Left hindlimb (tissue), 1 donor: ENCODE data around the gene EYS.
"Not testable (repeated sequence)": the region's sequence is repeated elsewhere in the genome, so short reads cannot be mapped to it uniquely, and the experiment has no call there.

Experiments used
- DNase-seq: peaks from one replicate; pipeline ENCODE4 v3.0.0-alpha.2; 2018

The EYS gene

DNA sequence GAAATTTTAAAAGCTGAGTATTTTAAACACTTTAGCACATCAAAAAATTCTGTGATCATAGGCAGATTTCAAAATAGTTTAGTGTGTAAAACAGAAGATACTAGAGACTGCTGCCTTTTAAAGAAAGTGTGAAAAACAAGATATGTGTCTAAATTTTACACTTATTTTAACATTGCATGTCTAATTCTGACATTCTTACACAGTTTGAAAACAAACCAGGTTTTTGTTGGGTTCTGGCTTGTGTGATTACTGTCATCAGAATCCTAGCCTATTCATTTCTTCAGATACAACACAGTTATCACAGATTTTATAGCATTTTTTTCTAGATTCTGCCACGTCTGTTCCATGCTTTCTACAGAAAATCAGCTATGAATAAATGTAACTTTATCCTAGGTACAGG, 257.1 kb downstream of the EYS start:
- DNase-seq, result no peak

GRCh38 chr6:65448866-65449265, 258.2 kb downstream of the EYS start:
- DNase-seq, result no peak

- no peak for DNase-seq
These were observed 270.7 kb downstream of the EYS start for GRCh38 chr6:65436281-65436680.

DNA sequence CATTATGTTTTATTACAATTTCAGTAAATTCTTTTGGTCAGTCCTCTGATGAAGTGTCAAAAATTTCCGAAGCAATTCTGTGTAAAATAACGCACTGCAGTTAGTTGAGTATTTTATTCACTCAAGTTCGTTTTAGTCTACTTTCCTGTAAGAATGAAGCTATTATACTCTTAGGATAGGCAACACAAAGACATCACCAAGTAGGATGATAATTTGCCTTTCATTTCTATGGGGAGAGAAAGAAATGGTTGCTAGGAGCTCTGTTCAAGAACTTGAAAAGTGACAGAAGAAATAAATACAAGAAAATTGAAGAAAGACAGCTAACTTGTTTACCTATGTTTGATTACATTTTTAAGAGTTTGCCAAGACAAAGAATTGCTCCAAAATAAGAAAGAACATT, 290.4 kb downstream of the EYS start:
- no peak for DNase-seq

GRCh38 chr6:65410309-65410708, 296.7 kb downstream of the EYS start:
- DNase-seq, result no peak

DNA sequence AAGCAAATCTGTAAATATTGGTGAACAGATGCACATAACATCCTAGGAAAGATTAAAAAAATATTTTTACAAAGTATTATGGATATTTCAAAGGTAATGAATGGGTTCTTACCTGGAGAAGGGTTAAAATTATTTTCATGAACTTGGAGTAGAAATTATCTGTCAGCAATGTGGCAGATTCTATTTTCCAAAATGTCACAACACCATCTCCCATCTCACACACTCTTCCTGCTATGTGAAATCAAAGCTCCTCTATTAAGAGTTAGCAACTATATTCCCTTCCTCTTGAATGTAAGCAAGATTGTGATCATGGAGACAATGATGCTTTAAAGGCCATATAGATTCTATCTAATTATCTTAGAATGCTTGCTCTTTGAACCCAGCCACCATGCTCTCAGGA, 304.5 kb downstream of the EYS start:
- DNase-seq, result no peak

DNA sequence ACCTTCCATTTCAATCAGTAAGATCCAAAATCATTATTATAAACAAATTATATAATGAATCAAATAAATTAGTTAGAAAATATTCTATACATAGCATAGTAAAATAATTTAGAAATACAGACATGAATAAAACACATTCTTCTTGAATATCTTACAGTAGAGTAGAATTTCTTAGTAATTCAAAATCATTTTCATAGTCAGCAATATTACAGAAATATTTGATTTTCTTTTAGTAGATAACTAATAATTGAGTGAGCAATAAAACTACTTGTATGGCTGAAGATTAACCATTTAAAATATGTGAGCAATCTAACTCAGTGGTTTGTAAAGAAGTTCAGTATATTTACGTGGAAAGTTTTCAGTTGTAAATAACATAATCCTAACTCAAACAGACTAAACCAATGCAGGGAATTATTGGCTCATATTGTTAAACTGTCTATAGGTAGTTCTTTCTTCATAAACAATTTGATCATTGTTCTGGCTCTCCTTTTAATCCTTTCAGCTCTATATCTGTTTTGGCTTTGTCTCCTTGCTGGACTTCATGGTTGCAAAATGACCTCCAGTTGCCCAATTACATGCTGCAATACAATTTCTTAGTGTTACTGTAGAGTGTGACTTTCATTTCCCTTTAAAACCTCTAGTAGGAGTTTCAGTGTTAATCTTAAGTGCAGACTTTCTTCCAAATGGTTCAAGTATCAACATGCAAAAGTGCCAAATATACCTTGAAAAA, 307.5 kb downstream of the EYS start:
- no peak for DNase-seq

DNA sequence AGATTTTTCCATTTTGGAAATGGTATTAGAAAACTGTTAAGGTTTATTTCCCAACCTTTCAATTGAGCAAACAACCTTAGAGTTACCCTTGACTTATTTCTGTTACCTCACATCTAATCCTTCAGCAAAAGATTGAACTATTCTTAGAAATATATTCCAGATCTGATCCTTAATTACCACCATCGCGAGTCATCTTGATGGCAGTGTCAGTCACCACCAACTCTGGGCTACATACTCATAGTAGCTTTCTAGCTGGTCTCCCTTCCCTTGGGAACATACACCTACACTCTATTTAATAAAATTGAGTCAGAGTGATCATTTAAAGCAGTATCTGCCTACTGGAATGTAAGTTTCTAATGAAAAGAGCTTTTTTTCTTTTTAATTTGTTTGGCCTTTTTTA, 308.2 kb downstream of the EYS start:
- no peak for DNase-seq

DNA sequence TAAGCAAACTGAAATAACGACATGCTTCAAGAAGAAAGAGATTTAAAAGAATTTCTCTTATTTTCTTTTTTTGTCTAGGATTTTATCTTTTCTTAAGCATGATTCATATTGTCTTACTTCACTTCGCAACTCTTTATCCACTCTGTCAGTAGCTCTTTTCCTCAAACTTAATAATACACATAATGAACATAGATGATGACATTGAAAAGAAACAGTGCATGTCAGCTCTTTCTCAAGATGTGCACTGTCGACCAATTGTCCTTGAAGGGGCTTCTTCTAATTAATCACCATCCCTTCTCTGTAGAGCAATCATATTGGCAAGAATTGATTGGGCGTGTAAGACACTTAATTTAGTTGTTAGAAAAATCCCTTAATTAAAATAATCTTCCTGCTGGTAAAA, 356.5 kb downstream of the EYS start:
- DNase-seq, result no peak

DNA sequence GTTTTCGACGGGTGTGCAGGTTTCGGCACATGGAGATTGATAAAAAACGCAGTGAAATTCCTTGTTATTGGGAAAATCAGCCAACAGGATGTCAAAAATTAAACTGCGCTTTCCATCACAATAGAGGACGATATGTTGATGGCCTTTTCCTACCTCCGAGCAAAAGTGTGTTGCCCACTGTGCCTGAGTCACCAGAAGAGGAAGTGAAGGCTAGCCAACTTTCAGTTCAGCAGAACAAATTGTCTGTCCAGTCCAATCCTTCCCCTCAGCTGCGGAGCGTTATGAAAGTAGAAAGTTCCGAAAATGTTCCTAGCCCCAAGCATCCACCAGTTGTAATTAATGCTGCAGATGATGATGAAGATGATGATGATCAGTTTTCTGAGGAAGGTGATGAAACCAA, 404.4 kb downstream of the EYS start:
- DNase-seq, result not testable (repeated sequence)

- no peak for DNase-seq
These were observed 407.8 kb downstream of the EYS start for GRCh38 chr6:65299236-65299635.

DNA sequence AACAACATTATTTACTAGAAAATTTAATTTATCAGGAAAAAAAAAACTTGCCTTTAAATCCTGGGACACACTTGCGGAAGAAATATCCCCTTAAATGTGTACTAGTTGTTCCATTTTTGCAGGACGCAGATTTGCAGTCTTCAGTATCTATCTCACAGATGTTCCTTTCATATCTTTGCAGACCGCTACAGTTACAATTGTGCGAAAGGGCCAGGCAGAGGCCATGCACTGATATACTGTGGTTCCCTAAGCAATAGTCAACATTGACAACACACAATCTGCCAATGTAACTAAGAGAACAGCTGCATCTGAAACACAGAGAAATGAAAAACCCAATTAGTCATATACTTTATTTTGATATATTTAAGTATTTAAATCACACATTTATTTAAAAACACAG, 411.2 kb downstream of the EYS start:
- DNase-seq, result no peak

DNA sequence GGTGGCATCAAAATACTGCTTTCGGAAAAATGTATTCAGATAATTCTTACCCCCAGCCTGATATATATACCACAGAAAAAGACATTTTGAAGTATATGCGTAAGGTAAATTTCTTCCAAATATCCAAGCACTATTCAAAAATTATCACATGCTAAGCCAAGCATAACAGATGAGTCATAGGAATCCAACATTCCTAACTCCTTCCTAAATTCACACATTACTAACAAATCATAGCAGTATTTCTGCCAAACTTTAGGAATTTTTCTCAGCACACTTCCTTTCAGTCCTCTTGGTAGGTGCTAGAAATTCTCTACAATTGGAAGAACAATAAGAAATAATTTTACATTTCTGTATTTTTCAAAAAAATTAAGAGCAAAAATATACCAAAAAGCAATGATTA, 417.5 kb downstream of the EYS start:
- DNase-seq, result no peak

- DNase-seq, result no peak
These were observed 421.8 kb downstream of the EYS start for GRCh38 chr6:65285275-65285674.

GRCh38 chr6:65280060-65280459, 427.0 kb downstream of the EYS start:
- no peak for DNase-seq

- no peak for DNase-seq
These were observed 444.8 kb downstream of the EYS start for GRCh38 chr6:65262241-65262640.

GRCh38 chr6:65259982-65260381, 447.0 kb downstream of the EYS start:
- DNase-seq, result no peak

DNA sequence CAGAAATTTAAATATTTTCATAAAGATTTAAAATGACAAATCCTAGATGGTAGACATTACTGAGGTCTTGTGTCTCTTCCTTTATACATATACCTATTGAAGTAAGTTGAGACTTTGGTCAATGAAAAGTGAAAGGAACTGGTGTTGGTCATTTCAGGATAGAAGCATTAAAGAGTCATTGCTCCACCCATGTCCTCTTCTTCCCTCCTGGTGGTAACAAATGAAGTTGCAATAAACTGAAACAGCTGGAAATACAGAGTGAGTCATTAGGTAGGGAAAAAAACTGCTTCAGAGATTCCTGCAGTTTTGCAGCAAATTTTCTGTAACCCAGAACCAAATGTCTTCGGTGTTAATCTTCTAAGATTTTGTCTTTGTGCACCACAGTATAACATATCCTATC, 448.0 kb downstream of the EYS start:
- no peak for DNase-seq

DNA sequence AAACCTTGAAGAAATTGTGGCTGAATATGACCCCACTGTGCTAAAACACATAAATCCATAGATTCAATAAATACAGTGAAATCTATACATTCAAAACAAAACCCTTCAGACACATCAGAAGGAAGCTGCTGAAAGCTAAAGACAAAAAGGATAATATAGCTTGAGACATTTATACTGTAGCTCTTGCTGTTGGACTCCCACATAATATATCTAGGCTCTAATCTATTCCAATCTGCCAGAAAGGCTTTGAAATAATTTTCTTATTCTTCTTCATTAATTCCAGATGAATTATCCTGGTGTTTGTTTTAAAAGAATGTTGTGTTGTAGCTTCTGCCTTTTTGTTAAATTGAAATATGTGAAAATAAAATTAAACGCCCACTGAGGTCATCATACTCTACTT, 454.0 kb downstream of the EYS start:
- no peak for DNase-seq

- DNase-seq, result no peak
These were observed 458.9 kb downstream of the EYS start for GRCh38 chr6:65248101-65248610.

DNA sequence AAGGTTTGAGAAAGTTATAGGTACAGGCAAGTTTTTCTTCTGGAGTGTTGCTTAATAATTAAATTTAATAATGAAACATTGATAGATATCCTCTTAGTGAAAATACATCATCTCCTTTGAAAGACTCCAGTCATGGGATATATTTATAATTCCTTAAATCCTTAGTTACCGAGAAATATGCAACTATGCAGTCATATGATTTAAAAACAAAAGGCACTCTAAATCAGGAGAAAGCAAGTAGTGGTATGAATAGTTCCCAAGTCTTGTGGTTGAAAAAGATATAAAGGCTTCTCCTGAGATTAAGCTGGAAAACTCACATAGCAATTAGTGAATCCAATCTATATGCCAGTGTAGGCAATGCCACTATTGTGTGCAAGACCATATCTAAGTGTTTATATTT, 475.4 kb downstream of the EYS start:
- no peak for DNase-seq

DNA sequence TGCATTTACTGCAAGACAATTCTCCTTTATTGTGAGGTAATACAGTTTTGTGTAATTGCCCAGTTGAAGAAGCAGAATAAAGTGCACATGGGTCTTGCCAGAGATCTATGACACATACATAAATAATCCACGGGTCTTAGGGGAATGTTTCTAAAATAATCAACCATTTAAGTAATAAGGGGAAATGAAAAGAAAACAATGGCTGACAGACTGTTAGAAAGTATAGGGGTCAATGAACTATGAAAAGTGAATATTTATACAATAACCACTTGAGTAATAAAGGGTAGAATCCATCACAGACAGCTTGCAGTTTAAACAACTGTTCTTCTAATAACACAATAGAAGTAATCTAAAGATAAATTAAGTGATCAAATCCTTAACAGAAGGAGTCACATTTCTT, 477.2 kb downstream of the EYS start:
- no peak for DNase-seq

GRCh38 chr6:65221153-65221552, 485.9 kb downstream of the EYS start:
- DNase-seq, result no peak

DNA sequence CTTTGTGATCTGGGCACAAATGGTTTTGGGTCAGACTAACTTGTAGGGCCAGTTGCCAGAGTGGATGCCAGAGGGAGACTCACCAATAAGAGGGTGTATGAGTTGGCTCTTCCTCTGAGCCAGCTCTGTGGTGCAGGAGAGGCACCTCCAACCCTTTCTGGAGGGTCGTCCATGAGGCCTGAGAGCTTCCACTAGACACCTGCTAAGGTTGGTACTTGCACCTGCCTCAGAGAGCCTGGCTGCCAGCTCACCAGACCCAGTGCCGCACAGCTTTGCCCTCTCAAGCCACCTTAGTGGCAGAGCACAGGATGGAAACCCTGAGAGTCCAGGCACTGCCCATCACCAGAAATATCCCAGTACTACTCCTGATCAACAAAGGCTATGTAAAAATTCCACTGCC, 504.3 kb downstream of the EYS start:
- no peak for DNase-seq

- DNase-seq, result no peak
These were observed 507.3 kb downstream of the EYS start for GRCh38 chr6:65199683-65200082.
